Dedifferentiated amniotic fluid mesenchymal stem cell (primary cell): ENCODE results near the gene SLC16A1.
A peak's percentile ranks its signal among the peaks of the same experiment; 100 is the strongest.
"Not testable (repeated sequence)": the region's sequence is repeated elsewhere in the genome, so short reads cannot be mapped to it uniquely, and the experiment has no call there.

Source experiments
- DNase-seq: peaks from one replicate; pipeline ENCODE4 v3.0.0-alpha.2; 2016; ENCODE audit errors: extremely low spot score

The SLC16A1 gene

GRCh38 chr1:112971006-112971405 is 15.0 kb upstream of the SLC16A1 start:
- no peak for DNase-seq

DNA sequence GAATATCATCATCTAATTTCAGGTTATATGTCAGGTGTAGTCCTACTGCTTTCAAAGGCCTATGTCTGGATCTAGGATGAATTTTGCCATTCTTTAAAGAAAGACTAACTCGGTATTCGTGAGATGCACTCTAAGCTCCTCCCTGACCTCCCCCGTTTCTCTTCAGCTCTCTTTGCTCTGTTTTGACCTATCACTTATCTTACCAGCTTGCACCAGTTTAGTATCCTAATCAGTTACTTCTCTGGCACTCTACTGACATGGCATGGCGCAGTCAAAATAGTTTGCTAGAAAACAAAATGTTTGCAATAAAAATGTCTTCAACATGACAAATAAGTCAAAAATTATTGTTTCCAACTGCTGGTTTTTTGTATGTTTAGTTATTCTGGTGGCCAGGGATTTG is 8.4 kb upstream of the SLC16A1 start:
- no peak for DNase-seq

DNA sequence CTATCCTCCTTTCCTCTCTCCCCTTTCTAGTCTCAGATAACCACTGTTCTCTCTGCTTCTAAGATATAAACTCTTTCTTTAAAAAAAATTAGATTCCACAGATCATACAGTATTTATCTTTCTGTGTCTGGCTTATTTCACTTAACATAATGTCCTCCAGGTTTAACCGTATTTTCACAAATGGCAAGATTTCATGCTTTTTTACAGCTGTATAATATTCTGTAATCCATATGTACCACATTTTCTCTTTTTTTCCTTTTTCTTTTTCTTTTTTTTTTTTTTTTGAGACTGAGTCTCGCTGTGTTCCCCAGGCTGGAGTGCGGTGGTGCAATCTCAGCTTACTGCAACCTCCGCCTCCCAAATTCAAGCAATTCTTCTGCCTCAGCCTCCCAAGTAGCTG is 5.1 kb upstream of the SLC16A1 start:
- no peak for DNase-seq

GRCh38 chr1:112960384-112960783 is 4.4 kb upstream of the SLC16A1 start:
- DNase-seq = no peak

DNA sequence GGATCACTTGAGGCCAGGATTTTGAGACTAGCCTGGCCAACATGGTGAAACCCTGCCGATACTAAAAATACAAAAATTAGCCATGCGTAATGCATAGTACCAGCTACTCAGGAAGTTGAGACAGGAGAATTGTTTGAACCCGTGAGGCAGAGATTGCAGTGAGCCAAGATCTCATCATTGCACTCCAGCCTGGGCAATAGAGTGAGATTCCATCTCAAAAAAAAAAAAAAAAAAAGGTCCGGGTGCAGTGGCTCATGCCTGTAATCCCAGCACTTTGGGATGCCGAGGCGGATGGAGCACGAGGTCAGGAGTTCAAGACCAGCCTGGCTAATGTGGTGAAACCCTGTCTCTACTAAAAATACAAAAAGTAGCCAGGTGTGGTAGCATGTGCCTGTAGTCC is 2.2 kb upstream of the SLC16A1 start:
- not testable (repeated sequence) for DNase-seq

DNA sequence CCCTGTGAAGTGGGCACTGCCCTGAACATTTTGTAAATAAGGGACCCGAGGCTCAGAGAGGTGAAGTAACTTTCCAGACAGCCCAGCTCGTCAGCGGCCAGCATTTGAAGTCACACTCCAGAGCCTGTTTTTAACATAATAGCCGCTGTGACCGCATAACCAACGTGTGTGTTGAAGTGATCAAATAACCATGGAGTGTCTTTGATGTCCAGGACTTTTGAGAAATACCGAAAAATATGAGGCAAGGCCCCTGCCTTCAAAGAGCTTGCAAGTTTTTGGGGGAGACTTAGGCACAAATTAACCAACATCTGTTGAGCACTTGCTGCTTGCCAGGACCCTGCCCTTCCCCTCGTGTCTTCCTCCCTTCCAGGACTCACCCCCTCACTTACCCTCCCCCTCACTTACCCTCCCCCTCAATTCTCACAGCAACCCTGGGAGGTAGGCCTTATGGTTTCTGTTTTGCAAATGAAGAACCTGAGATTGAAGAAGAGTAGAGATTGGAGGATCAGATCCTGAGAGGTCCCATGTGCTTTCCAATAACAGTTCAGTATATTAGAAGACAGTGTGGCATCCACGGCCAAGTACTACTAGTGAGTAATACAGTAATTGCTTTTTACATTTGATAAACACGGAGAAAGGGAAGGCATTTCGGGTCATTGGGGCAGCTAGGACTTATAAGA is 1.3 kb upstream of the SLC16A1 start:
- peak; percentile 77 for DNase-seq

DNA sequence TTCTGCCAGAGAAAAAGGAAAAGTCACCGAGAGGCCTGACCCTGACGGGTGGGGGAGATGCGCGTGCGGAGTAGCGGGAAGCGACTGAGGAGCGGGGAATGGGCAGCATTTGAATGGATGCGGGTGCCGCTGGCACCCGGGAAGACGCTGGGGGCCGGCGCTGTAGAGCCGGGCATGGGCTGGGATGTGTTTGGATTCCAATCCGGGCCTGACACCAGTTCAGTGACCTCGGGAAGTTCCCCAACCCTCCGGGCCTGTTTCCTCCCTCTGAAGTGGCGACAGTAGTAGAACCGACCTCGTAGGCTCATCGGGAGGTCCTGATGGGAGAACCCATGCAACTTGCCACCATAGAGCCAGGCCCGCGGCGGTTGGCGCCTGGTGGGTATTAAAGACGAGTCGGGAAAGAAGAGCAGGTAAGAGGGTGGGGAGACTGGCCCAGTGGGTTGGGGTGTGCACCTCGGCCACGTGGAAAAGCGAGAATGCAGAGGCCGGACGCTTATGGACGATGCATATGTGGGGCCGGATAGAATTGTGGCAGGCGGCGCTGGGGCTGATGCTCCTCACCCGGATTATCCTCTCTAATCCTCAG is 642 bp upstream of the SLC16A1 start:
- DNase-seq = no peak

DNA sequence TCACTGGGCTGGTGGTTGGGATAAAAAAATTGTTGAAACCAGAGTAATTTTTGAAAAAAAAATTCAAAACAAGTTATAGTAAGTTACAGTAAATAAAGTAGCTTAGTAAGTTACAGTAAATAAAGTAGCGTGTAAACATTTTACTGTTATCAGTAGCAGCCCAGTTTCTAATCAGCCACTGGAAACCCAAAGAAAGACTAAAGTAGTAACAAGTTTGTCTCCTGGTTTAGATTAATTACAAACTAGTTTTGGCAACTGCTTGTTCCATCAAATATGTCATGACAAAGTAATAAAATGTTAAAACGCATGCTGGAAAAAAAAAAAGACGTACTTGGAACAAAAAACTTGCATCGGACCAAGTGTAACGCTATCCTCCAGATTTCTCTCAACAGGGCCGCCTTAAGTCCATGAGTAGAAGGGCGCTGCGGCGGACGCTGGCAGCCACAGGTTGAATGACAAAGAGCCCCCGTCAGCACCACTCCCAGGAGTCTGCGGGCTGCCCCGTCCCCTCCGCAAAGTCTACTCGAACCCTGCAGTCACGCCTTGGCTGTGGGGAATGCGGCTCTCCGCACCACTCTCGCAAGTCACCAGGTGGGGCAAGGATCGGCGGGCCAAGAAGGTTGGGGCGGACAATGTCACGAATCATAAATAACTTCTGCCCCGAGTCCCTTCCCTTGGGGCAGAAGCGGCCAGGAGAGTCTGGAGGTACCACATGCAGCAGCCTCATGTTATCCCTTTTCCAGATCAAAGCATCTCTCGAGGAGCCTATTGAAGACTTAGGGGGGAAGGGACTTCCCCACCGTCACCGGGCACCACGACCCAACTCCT is 837 bp downstream of the SLC16A1 start:
- peak; percentile 63 for DNase-seq

GRCh38 chr1:112954017-112954650 is 1.9 kb downstream of the SLC16A1 start:
- DNase-seq = no peak

DNA sequence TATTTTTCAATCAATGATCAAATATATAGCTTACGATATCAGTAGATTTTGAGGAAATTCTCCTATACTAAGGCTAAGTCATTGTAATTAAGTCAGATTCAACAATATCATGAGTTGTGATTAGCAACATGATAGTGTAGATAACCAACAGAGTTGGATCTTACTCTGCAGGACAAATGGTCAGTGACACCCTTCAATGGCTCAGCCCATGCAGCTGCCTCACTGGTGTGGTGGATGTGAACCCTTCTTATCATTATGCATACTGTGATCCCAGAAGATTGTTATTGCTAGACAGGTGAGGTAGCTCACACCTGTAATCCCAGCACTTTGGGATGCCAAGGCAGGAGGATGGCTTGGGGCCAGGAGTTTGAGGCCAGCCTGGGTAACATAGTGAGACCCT is 5.6 kb downstream of the SLC16A1 start:
- DNase-seq = no peak

GRCh38 chr1:112946683-112947082 is 9.3 kb downstream of the SLC16A1 start:
- no peak for DNase-seq

DNA sequence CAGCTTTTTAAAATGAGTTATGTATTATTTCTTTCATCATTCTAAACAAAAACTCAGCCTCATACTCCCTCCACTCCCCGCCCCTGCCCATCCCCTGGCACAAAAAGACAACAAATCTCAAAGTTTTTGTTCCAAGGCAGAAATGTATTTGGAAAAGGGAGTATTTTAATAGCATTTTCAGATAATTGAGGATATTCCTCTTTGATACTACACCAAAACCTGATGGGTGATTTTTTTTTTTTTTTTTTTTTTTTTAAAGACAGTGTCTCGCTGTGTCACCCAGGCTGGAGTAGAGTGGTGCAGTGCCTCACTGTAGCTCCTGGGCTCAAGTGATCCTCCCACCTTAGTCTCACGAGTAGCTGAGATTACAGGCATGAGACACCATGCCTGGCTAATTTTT is 16.2 kb downstream of the SLC16A1 start:
- DNase-seq = no peak

DNA sequence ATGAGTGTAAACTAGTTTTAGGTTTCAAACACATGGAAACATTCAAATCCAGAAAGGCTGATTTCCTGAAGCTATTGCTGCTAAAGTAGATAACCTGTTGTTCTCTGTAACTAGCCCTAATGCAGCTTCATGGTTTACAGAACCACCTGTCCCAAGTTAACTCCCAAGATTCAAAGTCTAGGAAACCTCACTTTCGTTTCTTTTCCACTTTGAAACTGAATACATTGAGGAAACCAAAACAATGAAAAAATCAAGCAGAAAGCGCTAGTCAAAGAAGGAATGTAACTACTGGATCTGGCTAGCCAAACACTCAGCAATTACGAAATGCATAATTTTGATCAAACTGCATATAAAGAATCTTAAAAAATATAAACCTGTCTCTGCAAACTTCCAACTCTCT is 17.8 kb downstream of the SLC16A1 start:
- DNase-seq = no peak

GRCh38 chr1:112937495-112937894 is 18.5 kb downstream of the SLC16A1 start:
- DNase-seq = no peak

- no peak for DNase-seq
Observed at GRCh38 chr1:112937070-112937469, 18.9 kb downstream of the SLC16A1 start.

- peak; percentile 40 for DNase-seq
Observed at GRCh38 chr1:112935461-112936111, 20.4 kb downstream of the SLC16A1 start.

GRCh38 chr1:112934577-112934976 is 21.4 kb downstream of the SLC16A1 start:
- DNase-seq = no peak

- DNase-seq = no peak
Observed at GRCh38 chr1:112933820-112934571, 22.0 kb downstream of the SLC16A1 start.

DNA sequence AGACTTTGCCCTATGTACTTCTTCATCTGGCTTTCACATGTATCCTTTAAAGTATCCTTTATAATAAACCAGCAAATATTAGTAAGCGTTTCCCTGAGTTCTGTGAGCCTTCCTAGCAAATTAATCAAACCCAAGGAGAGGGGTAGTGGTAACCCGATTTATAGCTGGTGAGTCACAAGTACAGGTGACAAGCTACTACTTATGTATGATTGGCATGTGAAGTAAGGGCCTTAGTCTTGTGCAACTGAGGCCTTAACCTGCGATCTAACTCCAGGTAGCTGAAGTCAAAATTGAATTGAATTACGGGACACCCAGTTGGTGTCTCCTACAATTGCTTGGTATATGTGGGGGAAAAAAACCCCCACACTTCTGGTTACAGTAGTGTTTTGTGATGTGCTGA is 26.0 kb downstream of the SLC16A1 start:
- DNase-seq = no peak

- DNase-seq = no peak
Observed at GRCh38 chr1:112927462-112927990, 28.5 kb downstream of the SLC16A1 start.

GRCh38 chr1:112926858-112927257 is 29.1 kb downstream of the SLC16A1 start:
- DNase-seq = no peak
